Tibial nerve (tissue), 4 donors: ENCODE data around the gene ST14.

Source experiments
- CTCF ChIP-seq, 5 experiments: fragments of 200-600 bp in 3 of 5; fragments of 450-650 bp in 2 of 5; sonication (generic) in 3 of 5; IDR thresholded peaks; one replicate each; pipeline ENCODE4 v1.5.1; 2016 to 2019; ENCODE audit warnings: antibody characterized with exemption in 5 of 5, mild to moderate bottlenecking in 3 of 5, moderate library complexity in 2 of 5
- EP300 ChIP-seq, 2 donors: sonication (generic); formaldehyde crosslinking; IDR thresholded peaks; one replicate each; pipeline ENCODE4 v1.6.1; 2017; ENCODE audit warnings: antibody characterized with exemption in 2 of 2, mild to moderate bottlenecking in 1 of 2
- POLR2A ChIP-seq, 2 donors: fragments of 450-650 bp; IDR thresholded peaks; one replicate each; pipeline ENCODE4 v1.6.1; 2017; ENCODE audit warnings: antibody characterized with exemption in 2 of 2, mild to moderate bottlenecking in 2 of 2, moderate library complexity in 2 of 2

- TF ChIP-seq CTCF (IDR thresholded peaks at IDR 0.05): no peak
- no peak for TF ChIP-seq EP300 (IDR thresholded peaks at IDR 0.05)
- no peak for TF ChIP-seq POLR2A (IDR thresholded peaks at IDR 0.05)
Measured at GRCh38 chr11:130115218-130115617, 44.4 kb upstream of the ST14 start.
